H1 (cell line): ENCODE results near the gene VPS13D. TPM values are rescaled to one million over a fixed set of nuclear protein-coding genes. Genes with fewer than 3 reads are reported as not detected.

ENCODE experiments used
- CHD7 ChIP-seq: fragments of 300-600 bp; sonication (generic); IDR thresholded peaks from 2 replicates; pipeline ENCODE4 v1.7.1; 2012; ENCODE audit warnings: low read length, moderate library complexity, mild to moderate bottlenecking, inconsistent platforms; ENCODE audit not compliant: insufficient replicate concordance
- polyA plus RNA-seq, 7 experiments: library from polyadenylated mRNA; depleted of rRNA in 3 of 7; stranded (reverse) in 5 of 7; unstranded in 2 of 7; fragments of >200 nt in 5 of 7; fragments of 200-250 nt in 2 of 7; gene quantifications; 1 replicate in 5 of 7; 2 replicates in 1 of 7; 4 replicates in 1 of 7; pipeline versions ENCODE4 v1.2.1 to v1.2.3, GENCODE V29; 2011 to 2013; ENCODE audit warnings: missing spikeins in 2 of 7, mixed read lengths in 2 of 7
- total RNA-seq: library from RNA; stranded (reverse); fragmentation: NEBNext Ultra II Directional; extraction: Animal tissue kit (Norgen Biotek cat#: 25700); gene quantifications from 2 replicates; pipeline ENCODE4 v1.2.1, GENCODE V29; 2021

Gene VPS13D
- total and polyA plus RNA-seq, 2 of the 8 experiments (the other 6 are each of a cell fraction or from before 2014, with no cell fraction given): 10.9 to 31.2 TPM

GRCh38 chr1:12519693-12520364 is 290.0 kb downstream of the VPS13D start (continued):
- no peak for TF ChIP-seq CHD7
- TF ChIP-seq, all 59 proteins: peak for 0
